ENCODE results near the gene CNPY3.

Gene CNPY3

GRCh38 chr6:42896178-42896719, 33.0 kb upstream of the CNPY3 start:
- Histone ChIP-seq H3K36me3 (replicated peaks; ENCODE audit: insufficient read depth, low read length) (no peaks in the 10 kb centered on the region), H3K9me3 (replicated peaks; ENCODE audit: insufficient read depth, low read length) (no peaks in the 10 kb centered on the region), H3K27ac (ENCODE audit: low read length) (no peak overlapping the region), H3K79me2 (ENCODE audit: low read length) (no peaks in the 10 kb centered on the region), H3K4me3 (ENCODE audit: low read length) (no peak overlapping the region), H2AFZ (ENCODE audit: low read length) (no peak overlapping the region), H3K9ac (ENCODE audit: low read length) (no peak overlapping the region), H4K20me1 (ENCODE audit: insufficient read depth, low read length) (no peaks in the 10 kb centered on the region), H3K27me3 (replicated peaks; ENCODE audit: insufficient read depth, low read length) (no peaks in the 10 kb centered on the region), H3K4me2 (ENCODE audit: low read depth, low read length) (no peak overlapping the region), H3K9me2 (replicated peaks; ENCODE audit: insufficient read depth, low read length) (no peaks in the 10 kb centered on the region), H3F3A (ENCODE audit: insufficient read depth, low read length) (no peaks in the 10 kb centered on the region), H3K4me1 (ENCODE audit: low read length) (0 out of 2 replicates have a peak, but pooled peaks cover 1% of the 10 kb centered on the region)
- TF ChIP-seq CTCF (IDR thresholded peaks at IDR 0.05; ENCODE audit: low read length) (no peak), EZH2phosphoT487 (IDR thresholded peaks at IDR 0.05; ENCODE audit: low read length) (no peak), EZH2 (optimal IDR thresholded peaks at IDR 0.05; ENCODE audit: low read depth, low read length) (no peak)
- DNase-seq: no peak

GRCh38 chr6:42898891-42899361, 30.4 kb upstream of the CNPY3 start:
- Histone ChIP-seq H3K36me3 (replicated peaks; ENCODE audit: insufficient read depth, low read length) (no peaks in the 10 kb centered on the region), H4K20me1 (ENCODE audit: insufficient read depth, low read length) (no peaks in the 10 kb centered on the region), H3K9ac (ENCODE audit: low read length) (no peak overlapping the region), H3K4me1 (ENCODE audit: low read length) (no peaks in the 10 kb centered on the region), H3K4me2 (ENCODE audit: low read depth, low read length) (peak overlapping the region; percentile 29; the same call in 1 of the 2 replicates), H3K9me2 (replicated peaks; ENCODE audit: insufficient read depth, low read length) (no peaks in the 10 kb centered on the region), H2AFZ (ENCODE audit: low read length) (peak overlapping the region; percentile 78), H3K27me3 (replicated peaks; ENCODE audit: insufficient read depth, low read length) (no peaks in the 10 kb centered on the region), H3K4me3 (ENCODE audit: low read length) (no peak overlapping the region), H3K27ac (ENCODE audit: low read length) (no peak overlapping the region), H3F3A (ENCODE audit: insufficient read depth, low read length) (no peaks in the 10 kb centered on the region), H3K79me2 (ENCODE audit: low read length) (no peaks in the 10 kb centered on the region), H3K9me3 (replicated peaks; ENCODE audit: insufficient read depth, low read length) (no peaks in the 10 kb centered on the region)
- peak; percentile 78 for DNase-seq
- TF ChIP-seq EZH2phosphoT487 (IDR thresholded peaks at IDR 0.05; ENCODE audit: low read length): no peak
- TF ChIP-seq EZH2 (optimal IDR thresholded peaks at IDR 0.05; ENCODE audit: low read depth, low read length): no peak
- peak; percentile 67 for TF ChIP-seq CTCF (IDR thresholded peaks at IDR 0.05; ENCODE audit: low read length)

GRCh38 chr6:42899871-42900270, 29.4 kb upstream of the CNPY3 start:
- no peak overlapping the region for H2AFZ ChIP-seq (ENCODE audit: low read length)

More at GRCh38 chr6:42899871-42900270, 29.4 kb upstream of the CNPY3 start:
- no peaks in the 10 kb centered on the region for H3K36me3 ChIP-seq (replicated peaks; ENCODE audit: insufficient read depth, low read length)
- no peak for DNase-seq
- H3K9me3 ChIP-seq (replicated peaks; ENCODE audit: insufficient read depth, low read length): no peaks in the 10 kb centered on the region
- no peak overlapping the region for H3K4me3 ChIP-seq (ENCODE audit: low read length)
- no peaks in the 10 kb centered on the region for H4K20me1 ChIP-seq (ENCODE audit: insufficient read depth, low read length)
- no peak for TF ChIP-seq EZH2phosphoT487 (IDR thresholded peaks at IDR 0.05; ENCODE audit: low read length)
- no peak for TF ChIP-seq CTCF (IDR thresholded peaks at IDR 0.05; ENCODE audit: low read length)
- TF ChIP-seq EZH2 (optimal IDR thresholded peaks at IDR 0.05; ENCODE audit: low read depth, low read length): no peak
- H3K4me1 ChIP-seq (ENCODE audit: low read length): no peaks in the 10 kb centered on the region
- H3K79me2 ChIP-seq (ENCODE audit: low read length): no peaks in the 10 kb centered on the region
- H3K9ac ChIP-seq (ENCODE audit: low read length): no peak overlapping the region
- H3F3A ChIP-seq (ENCODE audit: insufficient read depth, low read length): no peaks in the 10 kb centered on the region
- no peaks in the 10 kb centered on the region for H3K9me2 ChIP-seq (replicated peaks; ENCODE audit: insufficient read depth, low read length)
- no peak overlapping the region for H3K27ac ChIP-seq (ENCODE audit: low read length)
- no peak overlapping the region for H3K4me2 ChIP-seq (ENCODE audit: low read depth, low read length)
- no peaks in the 10 kb centered on the region for H3K27me3 ChIP-seq (replicated peaks; ENCODE audit: insufficient read depth, low read length)

Data from MM.1S (cell line).